ENCODE measurements around the gene CD180.
A peak's percentile ranks its signal among the peaks of the same experiment; 100 is the strongest.

Gene CD180

DNA sequence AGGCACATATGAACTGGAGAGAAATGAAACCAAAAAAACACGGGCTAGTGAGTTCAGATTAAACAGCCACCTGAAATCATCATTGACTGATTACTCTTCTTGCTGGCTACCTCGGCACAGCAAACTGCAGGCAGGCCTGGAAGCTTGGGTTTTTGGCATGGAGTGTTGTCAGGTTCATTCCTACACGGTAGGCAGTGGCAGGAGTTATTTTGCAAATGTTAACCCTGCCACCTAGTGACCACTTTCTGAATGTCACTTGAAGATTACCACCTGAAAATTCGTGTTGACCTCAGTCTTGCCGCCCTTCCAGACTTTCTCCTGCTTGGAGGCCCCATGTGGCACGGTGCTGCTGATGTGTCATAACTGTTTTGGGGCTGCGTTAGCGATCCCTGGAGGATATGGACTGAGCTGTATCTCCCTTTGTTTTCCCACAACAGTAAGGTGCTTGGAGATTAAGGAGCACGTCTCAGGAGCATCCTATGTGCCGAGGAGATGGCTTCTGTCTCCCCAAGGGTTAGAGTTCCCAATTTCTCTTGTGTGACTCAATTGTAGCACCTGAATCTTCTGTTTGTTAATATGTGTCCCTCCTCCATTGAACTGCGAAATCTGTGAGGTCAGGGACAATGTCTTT lies 12.7 kb upstream of the CD180 start:
- DNase-seq = peak; percentile 67

DNA sequence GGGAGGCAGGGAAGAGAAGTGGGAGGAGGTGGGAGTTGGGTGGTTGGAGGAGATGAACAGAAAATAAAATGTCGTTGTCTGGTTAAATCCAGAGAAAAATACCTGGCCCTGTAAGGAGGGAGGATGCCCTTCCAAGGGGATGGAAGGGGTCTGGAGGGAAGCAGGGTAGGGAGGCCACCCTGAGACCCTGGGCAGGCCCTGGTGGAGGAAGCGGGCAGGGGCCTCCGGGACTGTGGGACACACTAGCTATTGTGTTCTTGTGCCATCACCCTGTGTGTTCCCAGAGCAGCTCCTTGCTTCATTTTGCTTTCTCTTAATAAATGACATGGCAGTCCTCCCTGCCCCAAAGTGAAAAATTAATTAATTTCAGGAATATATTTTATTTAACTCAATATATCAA lies 11.8 kb upstream of the CD180 start:
- no peak for DNase-seq

DNA sequence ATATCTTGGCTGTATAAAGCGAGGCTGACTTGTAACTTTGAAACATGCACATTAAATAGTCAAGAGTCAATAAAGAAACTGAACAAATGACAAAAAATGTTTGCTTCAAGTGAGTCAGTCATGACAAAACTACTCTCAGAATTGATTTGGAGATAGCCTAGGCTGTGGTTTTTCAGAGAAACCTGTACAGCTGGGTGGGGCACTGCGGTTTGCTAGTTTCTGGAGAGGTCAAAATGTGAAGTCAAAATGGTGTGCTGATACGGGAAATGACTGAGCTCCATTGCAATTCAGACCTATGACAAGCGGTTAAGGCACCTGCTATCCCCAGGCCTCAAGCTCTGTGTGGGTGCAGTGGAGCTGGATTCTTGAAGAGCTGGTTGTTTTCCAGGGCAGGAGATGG lies 10.3 kb upstream of the CD180 start:
- DNase-seq = no peak

DNA sequence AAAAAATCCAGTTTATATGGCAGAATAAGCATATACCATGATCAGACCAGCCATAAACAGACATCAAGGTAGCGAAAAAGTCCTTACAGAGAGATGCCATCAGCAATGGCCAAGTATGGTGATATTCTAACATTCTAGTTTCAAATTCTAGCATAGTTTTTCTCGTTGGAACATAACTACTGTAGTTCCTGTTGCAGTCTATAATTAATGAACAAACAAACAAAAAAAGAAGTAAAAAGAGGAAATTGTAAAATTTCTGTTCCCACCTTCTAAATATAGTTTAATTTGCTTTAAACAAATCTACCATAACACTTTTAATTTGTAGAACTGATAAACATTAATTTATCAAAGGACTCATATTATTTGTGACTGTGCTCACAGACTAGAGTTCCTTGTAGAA lies 9.9 kb upstream of the CD180 start:
- no peak for DNase-seq

DNA sequence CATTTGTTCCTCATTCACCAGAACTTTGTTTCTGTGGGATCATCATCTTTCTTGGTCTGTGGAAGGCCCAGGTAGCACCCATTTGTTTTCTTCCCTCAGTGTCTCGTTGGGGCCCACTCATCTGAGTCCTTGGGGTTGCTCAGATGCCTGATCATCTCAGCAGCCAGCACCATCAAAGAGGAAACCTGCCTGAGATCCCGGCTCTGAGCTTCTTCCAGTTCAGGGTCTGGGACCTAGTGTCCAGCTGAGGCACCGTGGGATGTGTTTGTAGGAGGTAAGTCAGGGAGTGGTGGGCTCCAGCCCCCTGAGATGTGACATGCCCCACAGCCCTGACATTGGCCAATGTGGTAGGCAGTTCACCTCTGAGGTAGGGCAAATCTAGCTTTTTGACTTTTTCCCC lies 9.4 kb upstream of the CD180 start:
- no peak for DNase-seq

DNA sequence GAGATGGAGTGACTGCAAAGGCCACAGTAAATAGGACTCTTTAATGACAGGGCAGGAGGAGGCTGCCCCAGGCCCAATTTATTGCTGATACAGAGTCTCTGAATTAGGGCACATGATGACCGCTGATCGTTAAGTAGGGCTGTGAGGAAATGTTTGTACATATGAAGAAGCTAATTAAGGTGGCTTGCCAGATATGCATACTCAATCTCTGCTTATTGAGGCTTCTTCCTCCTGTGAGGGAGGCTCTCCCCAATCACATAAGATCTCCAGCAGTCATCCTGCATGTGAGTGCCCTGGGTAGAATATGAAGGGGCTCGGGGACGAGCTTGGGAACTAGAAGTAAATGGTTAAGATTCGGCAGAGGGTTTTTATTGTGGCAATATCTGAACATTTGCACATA lies 8.2 kb upstream of the CD180 start:
- no peak for DNase-seq

DNA sequence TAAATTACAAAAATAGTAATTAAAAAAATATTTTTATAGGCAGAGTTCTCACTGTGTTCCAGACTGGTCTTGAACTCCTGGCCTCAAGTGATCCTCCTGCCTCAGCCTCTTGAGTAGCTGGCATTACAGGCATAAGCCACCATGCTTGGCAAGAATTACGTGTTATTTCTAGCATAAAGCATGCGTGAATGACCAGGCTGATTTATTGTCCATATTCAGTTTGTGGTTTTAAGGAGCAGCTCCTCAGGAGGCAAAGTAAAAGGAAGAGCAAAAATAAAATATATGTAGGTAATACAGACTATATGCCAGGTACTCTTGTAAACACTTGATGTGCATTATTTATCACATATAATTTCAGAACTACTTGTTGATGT lies 7.1 kb upstream of the CD180 start:
- no peak for DNase-seq

DNA sequence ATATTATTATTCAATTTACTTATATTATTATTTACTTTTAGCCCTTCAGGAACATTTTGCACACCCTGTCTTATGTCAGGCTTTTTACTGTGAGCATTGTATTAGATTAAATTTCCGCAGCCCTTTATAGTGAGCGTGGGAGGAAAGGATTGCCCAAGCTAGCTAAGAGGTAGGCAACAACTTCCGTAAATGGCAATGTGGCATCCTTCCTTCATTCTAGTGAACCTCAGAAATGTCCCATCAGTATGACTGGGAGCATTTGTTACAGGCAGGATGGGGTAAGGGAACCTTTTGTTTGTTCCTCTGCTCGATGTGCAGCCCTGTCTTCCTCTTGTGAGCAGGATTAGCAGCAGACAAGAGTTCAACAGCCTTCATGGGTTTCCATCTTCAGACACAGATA lies 6.2 kb upstream of the CD180 start:
- no peak for DNase-seq

DNA sequence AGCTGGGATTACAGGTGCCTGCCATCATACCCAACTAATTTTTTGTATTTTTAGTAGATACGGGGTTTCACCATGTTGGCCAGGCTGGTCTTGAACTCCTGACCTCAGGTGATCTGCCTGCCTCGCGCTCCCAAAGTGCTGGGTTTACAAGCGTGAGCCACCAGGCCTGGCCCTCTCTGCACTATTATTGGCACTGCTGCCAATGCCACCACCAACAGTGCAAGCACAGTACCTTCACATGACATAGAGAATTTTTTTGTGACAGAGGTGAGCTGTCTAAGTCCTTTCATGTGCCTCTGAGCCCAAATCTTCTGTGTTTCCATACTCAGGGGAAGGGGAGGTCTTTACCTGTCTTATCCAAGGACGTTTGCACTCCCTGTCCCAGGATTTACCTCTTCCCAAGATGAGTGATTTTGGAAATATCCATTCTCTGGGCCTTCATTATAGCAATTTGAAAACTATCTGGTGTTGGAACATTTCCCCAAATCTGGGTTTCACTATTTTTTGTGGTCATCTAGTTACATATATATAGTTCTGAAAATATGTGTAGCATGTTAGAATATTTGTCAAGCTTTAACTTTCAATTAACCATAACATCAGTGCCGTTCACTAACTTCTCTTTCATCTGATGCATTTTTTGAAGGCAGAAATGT lies 5.4 kb upstream of the CD180 start:
- DNase-seq = no peak

DNA sequence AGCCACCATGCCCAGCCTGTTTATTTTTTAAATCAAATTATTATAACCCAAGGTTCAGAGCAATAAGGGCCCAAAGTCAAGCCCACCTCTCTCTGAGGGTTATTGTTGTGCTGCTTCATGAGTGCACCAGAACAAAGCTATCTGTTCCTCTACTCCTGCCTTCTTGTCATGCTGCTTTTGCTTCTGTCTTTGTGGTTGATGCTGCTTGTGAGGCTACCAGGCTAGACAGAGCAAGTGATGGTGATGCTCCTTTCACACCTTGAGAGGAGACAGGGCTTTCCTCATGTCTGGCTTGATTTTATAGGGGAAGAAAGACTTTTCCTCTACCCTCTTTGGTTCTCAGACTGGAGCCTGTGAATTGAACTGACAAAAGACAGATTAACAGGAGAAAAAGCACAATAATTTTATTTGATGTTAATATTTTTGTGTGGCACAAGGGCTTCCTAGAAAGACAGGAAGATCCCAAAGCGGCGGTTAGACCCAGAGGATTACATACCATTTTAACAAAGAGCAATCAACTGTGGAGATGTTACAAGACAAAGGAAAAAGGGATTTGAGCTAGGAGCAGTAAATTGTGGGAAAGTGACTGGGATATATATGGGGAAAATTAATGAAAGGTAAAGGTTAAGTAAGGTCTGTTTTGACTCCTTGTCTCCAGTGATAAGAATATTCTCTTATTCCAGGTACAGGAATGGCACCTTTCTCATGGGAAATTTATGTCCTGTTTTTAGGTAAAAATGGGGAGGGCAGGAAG lies 4.4 kb upstream of the CD180 start:
- DNase-seq = no peak

DNA sequence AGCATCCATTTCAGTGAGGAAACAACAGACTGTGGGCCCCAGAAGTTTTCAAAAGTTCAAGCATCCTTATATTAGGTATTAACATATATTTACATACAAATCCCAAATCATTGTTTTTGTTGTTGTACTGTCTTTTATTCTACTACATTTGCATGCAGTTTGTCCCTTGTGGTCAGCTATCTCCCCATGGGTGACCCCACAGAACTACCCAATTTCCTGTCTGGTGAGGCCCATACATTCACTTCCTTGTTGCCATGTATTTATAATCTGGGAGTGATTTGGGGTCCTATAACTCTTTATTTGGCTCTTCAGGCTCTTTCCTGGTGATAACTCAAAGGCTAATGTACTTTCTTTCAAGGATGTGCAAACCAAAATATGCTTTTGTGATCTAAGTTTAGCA lies 3.3 kb upstream of the CD180 start:
- no peak for DNase-seq

DNA sequence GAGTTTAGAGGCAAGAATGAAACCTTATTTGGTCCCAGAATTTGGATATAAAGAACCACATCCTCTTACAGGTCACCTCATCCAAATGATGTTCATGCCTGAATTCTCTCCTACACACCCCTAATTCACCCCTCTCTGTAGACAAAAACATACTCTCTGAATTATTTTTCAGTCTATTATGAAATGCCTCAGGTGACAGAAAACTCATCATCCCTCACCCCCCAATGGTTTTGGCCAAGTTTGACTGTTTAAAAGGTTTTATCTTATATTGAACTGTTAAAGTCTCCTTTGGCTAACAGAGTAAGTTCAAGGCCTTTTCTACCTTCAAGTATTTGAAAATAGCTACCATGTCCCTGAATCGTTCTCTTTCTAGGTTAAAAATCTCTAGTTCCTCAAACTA lies 2.3 kb upstream of the CD180 start:
- no peak for DNase-seq

DNA sequence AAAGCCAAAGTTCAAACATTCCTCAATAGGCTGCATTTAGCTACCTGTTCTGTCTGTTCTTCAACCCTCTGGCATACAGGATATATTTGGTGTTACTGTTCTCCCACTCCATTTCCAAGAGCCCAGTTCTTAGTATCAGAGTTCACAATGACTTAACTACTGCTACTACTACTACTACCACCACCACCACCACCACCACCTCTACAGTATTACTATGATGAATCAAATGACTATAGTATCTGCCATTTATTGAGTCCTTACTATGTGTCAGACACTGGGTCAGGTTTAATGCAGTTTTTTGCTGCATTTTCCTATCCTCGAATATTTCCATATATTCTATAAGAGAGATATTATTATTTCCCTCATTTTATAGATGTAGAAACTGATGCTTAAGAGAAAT lies 937 bp upstream of the CD180 start:
- DNase-seq = no peak

DNA sequence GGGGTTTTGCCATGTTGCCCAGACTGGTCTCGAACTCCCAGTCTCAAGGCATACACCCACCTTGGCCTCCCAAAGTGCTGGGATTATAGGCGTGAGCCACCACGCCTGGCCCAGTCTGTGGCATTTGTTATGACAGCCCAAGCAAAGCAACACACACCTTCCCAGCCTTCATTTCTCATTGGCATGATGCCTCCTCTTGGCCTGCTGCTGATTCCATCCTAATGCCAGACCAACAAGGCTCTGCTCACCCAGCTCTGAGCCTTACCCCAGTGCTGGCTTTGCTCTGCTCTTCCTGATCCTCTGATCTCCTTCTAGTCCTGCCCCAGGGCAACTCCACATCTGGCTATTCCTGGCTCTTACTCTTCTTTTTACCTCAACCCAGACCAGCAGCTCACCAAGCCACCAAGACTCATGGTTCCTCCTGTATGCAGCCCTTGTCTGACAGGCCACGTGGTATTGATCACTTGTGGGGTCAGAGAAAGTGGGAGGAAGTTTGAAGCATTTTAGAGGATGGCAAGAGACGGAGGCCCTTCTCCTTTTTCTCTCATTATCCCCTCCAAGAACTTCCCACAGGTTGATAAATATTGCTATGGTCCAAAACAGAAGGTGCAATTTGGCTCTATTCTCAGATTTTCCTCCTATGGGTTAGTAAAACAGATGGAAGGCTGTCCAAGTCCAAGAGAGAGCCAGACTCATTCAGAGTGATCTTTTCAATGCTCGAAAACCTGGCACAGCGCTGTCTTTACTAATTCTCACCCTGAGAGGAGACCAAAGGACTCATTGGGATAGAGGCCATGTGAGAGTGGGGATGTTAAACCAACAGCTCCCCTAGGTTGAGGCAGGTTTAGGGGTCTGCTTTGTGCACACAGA lies 958 bp downstream of the CD180 start:
- no peak for DNase-seq

DNA sequence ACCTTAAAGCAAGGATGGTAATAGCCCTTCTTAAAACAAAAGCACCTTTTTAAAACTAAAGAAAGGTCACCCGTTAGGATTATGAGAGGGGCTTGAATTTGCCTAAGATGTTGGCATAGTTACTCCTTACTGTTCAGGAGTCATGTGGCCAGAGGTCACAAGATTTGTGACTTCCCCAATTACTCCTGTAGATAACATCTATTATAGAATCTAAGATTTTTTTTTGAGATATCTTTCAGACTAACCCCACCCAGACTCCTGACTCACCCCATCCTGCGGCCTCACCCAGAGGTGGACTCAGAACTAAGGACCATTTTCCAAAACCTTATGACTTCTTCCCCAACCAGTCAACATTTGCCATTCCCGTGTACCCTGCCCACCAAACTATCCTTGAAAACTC lies 2.4 kb downstream of the CD180 start:
- no peak for DNase-seq

DNA sequence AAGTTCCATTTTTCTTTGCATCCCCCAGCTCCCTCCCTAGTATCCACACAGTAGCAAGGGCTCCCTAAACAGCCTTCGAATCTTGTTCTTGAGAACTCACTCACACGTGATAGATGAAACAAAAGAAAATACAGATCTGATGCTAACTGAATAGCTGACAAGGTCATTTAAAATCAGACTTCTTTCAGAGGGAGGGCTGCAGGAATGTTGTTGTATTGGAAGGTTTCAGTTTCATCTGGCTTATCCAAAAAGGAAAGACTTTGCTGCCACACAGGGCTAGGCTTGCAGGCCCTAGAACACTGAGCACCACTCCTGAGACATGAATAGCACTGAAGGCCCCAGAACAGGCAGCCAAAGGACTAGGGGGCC lies 3.2 kb downstream of the CD180 start:
- DNase-seq = no peak

DNA sequence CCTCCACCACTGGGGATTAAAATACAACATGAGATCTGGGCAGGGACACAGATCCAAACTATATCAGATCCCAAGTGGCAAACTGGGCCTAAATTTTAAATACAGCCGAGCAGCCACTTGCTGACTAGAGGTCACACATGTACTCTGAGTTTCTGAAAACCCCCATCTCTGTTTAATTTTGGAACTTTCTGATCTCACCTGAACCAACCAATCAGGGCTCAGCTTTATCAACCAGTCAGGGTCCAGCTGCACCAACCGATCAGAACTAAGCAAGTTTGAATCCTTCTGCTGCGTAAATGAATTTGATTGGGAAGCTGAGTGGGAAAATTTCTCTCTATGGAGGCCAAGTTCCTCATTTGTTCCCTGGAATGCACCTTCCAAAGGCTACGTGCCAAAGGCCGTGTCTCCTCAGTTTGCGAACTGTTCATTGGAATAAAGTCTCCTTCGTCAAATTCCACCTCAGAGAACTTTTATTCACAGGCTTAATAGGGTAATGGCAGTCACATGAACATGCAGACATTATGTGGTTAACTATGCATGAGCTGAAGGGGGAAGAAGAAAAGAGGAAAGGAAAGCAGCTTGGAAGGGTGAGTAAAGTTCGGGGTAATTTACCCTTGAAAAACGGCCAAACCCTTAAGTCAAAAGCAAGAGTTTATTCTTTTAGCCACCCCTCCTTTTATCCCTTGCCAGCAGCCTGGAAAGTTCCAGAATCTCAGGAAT lies 3.7 kb downstream of the CD180 start:
- DNase-seq = no peak

DNA sequence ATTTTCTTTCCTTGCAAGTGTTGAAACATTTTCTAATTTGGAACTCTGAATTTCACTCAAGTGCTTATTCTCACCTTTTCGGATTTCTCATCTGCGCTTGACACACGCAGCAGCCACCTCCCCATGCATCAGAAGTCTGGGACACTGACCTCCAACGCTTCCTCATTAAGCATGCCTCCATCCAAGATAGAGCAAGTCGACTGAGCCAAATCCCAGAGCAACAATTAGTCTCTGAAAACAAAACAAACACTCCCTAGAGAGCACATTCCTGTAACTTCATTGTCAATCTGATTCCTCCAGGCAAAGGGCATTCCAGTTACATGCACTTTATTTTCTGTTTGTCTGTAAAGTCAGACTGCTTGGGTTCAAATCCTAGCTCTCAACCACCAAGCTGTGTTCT lies 5.7 kb downstream of the CD180 start:
- DNase-seq = no peak

DNA sequence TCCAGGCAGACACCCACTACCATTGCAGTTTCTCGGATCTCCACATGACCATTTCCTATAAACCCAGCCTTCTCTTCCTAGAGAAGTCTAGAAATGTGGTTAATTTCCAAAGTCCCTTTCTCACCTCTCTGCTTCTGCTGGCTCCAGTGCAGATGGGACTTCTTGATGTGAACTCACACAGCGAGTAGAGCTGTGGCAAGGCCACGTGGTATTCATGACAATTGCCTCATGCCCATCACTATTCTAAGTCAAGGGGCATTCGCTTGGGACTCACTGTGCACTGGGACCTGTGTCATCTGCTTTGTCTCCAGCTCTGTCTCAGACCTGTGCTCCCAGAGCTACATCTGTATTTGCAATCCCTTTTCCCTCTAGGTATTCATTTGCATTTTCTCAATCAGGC lies 6.2 kb downstream of the CD180 start:
- no peak for DNase-seq

DNA sequence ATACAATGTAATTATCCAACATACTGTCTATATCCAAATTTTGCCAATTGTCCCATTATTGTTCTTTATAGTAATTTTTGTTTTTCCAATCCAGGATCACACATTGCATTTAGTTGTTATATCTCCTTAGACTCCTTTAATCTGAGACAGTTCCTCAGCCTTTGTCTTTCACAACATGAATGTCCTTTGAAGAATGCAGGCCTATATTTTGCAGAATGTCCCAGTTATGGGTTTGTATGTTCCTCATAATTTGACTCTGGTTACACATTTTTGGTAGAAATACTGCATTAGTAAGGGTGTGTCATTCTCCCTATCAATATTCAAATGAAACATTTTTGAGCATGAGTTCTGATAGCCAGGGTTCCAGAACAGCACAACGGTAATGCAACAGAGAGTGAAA lies 6.7 kb downstream of the CD180 start:
- DNase-seq = no peak

DNA sequence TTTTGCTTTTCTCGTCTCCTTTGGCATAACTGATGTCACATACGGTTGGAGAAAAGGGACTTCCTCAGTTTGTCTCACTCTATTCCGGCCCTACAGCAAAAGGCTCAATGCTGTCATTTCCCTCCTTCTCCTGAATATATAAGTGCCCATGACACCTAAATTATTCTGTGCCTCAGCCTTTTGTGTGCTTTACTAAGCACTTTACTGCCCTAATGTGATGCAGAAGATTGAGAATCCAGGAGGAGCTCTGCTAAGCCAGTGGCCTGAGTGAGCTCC lies 7.6 kb downstream of the CD180 start:
- DNase-seq = no peak

DNA sequence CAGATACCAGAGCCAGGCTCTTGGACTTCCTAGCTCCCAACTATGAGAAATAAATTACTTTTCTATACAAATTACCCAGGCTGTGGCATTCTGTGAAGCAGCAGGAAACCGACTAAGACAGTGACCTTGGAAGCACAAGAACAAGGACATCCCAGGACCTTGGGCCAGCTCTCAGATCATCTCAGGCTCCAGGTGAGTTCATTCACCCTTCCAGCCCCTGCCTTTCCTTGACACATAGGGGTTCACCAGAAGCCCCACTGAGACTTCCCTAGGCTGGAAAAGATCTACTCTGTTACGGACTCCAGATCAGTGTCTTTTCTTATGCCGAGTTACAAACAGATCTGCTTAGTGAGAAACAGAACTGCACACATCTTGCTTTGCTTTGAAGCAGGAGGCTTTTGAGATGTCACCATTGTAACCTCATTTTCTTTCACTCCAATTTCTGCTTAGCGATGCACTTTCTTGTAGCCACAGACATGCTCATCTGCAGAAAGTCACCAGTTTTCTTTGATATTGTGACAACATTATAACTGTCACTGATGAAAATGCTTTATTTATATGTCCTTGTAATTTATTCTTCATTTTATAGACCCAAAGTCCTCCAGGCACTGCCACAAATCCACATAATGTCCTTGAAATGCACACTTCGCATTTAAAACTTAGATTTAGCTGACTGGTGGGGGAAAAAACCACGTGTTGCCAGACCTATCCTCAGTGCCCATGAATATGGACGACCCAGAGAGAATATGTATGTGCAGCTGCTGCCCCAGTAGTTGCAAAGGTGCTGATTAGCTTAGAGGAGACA lies 8.1 kb downstream of the CD180 start:
- DNase-seq = no peak

Data from femur (tissue), 1 donor.